Tibial nerve (tissue), 4 donors: ENCODE results near the gene RNF4. TPM values are rescaled to one million over a fixed set of nuclear protein-coding genes. Genes with fewer than 3 reads are reported as not detected.

ENCODE experiments used
- DNase-seq, 2 donors: peaks; one replicate each; pipeline ENCODE4 v3.0.0-alpha.2; 2019; ENCODE audit warnings: low spot score in 2 of 2
- H3K27ac ChIP-seq, 4 donors: fragments of 200-600 bp; sonication (generic) in 3 of 4; one replicate each; pipeline ENCODE4 v1.5.1; 2017 to 2019; ENCODE audit warnings: mild to moderate bottlenecking in 1 of 4
- H3K27me3 ChIP-seq, 2 donors: fragments of 200-600 bp; sonication (generic) in 1 of 2; one replicate each; pipeline versions ENCODE4 v1.5.1 to v1.6.0; 2017 to 2019
- H3K36me3 ChIP-seq, 3 donors: fragments of 200-600 bp; sonication (generic); one replicate each; pipeline ENCODE4 v1.5.1; 2018 to 2019
- H3K4me1 ChIP-seq, 4 donors: fragments of 200-600 bp; sonication (generic) in 3 of 4; one replicate each; pipeline ENCODE4 v1.5.1; 2017 to 2019
- H3K4me3 ChIP-seq, 4 donors: fragments of 200-600 bp; sonication (generic) in 3 of 4; one replicate each; pipeline ENCODE4 v1.5.1; 2017 to 2019; ENCODE audit warnings: mild to moderate bottlenecking in 1 of 4, moderate library complexity in 1 of 4
- H3K9me3 ChIP-seq, 4 donors: fragments of 200-600 bp; sonication (generic) in 3 of 4; one replicate each; pipeline ENCODE4 v1.5.1; 2017 to 2019
- EP300 ChIP-seq, 2 donors: sonication (generic); formaldehyde crosslinking; IDR thresholded peaks; one replicate each; pipeline ENCODE4 v1.6.1; 2017; ENCODE audit warnings: antibody characterized with exemption in 2 of 2, mild to moderate bottlenecking in 1 of 2
- POLR2A ChIP-seq, 2 donors: fragments of 450-650 bp; IDR thresholded peaks; one replicate each; pipeline ENCODE4 v1.6.1; 2017; ENCODE audit warnings: antibody characterized with exemption in 2 of 2, mild to moderate bottlenecking in 2 of 2, moderate library complexity in 2 of 2
- WGBS, 2 donors: methylation state at CpG; one replicate each; pipeline ENCODE4 v1.1.5; 2018; 5-methylcytosine and 5-hydroxymethylcytosine counted together
- total RNA-seq, 4 donors: library from RNA; depleted of rRNA; stranded (reverse); fragments of >200 nt; gene quantifications; one replicate each; pipeline ENCODE4 v1.1.0, GENCODE V29; 2016
- TF ChIP-seq, protein P1 (sequence below), 5 experiments: fragments of 200-600 bp in 3 of 5; fragments of 450-650 bp in 2 of 5; sonication (generic) in 3 of 5; IDR thresholded peaks; one replicate each; pipeline ENCODE4 v1.5.1; 2016 to 2019; ENCODE audit warnings: antibody characterized with exemption in 5 of 5, mild to moderate bottlenecking in 3 of 5, moderate library complexity in 2 of 5

The RNF4 gene
- total RNA-seq, 4 donors from 2014 or later: 33.0 to 67.7 (median 49.3) TPM

DNA sequence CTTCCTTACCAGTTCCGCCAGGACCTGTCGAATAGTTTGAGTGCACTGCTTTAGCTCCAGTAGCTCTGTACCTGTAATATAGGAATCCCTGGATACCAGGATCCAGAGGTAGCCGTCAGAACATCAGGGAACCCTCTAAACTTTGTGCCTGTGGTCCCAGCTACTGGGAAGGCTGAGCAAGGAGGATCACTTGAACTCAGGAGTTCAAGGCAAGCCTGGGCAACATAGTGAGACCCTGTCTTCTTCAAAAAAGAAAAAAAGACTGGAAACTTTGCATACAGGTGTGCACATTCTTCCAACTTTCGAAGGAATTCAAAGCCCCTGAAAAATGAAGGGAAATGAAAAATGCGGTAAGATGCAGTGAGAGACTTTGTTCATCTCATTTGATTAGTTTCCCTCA is 34.9 kb downstream of the RNF4 start:
- WGBS, 2 donors: 92 to 98% methylated on average over 5 of the region's 5 CpGs

DNA sequence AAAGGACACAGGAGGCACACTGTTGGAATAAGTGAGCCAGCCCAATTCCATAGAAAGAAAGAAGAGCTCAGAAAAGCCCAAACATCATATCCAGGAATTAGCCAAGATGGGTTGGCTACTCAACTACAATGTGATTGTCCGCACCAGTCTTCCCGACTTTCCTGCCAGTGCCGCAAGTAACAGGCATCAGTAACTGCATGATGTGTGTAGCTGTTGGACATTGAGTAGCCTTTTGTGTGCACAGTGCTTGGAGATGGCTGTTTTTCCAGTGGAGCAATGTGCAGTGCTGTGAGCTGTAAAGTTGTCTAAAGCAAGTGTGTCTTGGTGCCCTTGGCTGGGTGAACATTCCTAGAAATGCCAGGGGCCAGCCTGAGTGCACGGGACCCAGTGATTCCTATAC is 38.4 kb downstream of the RNF4 start:
- no peaks in the 10 kb centered on the region for H3K27me3 ChIP-seq
- no peak overlapping the region for H3K4me3 ChIP-seq
- no peaks in the 10 kb centered on the region for H3K4me1 ChIP-seq
- TF ChIP-seq, protein P1, sequence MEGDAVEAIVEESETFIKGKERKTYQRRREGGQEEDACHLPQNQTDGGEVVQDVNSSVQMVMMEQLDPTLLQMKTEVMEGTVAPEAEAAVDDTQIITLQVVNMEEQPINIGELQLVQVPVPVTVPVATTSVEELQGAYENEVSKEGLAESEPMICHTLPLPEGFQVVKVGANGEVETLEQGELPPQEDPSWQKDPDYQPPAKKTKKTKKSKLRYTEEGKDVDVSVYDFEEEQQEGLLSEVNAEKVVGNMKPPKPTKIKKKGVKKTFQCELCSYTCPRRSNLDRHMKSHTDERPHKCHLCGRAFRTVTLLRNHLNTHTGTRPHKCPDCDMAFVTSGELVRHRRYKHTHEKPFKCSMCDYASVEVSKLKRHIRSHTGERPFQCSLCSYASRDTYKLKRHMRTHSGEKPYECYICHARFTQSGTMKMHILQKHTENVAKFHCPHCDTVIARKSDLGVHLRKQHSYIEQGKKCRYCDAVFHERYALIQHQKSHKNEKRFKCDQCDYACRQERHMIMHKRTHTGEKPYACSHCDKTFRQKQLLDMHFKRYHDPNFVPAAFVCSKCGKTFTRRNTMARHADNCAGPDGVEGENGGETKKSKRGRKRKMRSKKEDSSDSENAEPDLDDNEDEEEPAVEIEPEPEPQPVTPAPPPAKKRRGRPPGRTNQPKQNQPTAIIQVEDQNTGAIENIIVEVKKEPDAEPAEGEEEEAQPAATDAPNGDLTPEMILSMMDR (IDR thresholded peaks at IDR 0.05): no peak
- TF ChIP-seq POLR2A (IDR thresholded peaks at IDR 0.05) (no peak), EP300 (IDR thresholded peaks at IDR 0.05) (no peak)
- WGBS, 2 donors: 91 to 93% methylated on average over 4 of the region's 4 CpGs
- H3K27ac ChIP-seq: no peak overlapping the region
- DNase-seq: no peak
- no peaks in the 10 kb centered on the region for H3K9me3 ChIP-seq
- peaks cover 0 to 61% (median 4%) of the 10 kb centered on the region in 3 donors for H3K36me3 ChIP-seq

More for the DNA sequence above, 34.9 kb downstream of the RNF4 start:
- TF ChIP-seq, protein P1 (IDR thresholded peaks at IDR 0.05): no peak
- no peak for TF ChIP-seq EP300 (IDR thresholded peaks at IDR 0.05)
- TF ChIP-seq POLR2A (IDR thresholded peaks at IDR 0.05): no peak
- peaks cover 0 to 69% (median 21%) of the 10 kb centered on the region in 3 donors for H3K36me3 ChIP-seq
- no peaks in the 10 kb centered on the region for H3K9me3 ChIP-seq
- no peaks in the 10 kb centered on the region for H3K27me3 ChIP-seq
- H3K27ac ChIP-seq: no peak overlapping the region
- no peak overlapping the region for H3K4me3 ChIP-seq
- no peaks in the 10 kb centered on the region for H3K4me1 ChIP-seq
- no peak for DNase-seq

DNA sequence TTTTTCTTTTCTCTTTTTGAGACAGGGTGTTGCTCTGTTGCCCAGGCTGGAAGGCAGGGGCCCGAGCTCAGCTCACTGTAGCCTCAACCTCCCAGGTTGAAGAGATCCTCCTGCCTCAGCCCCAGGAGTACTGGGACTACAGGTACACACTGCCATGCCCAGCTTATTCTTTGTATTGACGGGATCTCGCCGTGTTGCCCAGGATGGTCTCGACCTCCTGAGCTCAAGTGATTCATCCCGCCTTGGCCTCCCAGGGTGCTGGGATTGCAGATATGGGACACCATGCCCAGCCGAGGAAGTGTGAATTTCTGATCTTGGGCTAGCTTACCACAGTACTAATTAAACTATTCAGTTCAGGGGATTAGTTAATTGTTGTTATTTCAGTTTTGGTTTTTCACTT is 38.9 kb downstream of the RNF4 start:
- H3K4me3 ChIP-seq: no peak overlapping the region
- no peaks in the 10 kb centered on the region for H3K27me3 ChIP-seq
- H3K9me3 ChIP-seq: no peaks in the 10 kb centered on the region
- no peak overlapping the region for H3K27ac ChIP-seq
- WGBS, 2 donors: 85 to 86% methylated on average over 7 of the region's 7 CpGs
- H3K36me3 ChIP-seq: peaks cover 0 to 61% (median 8%) of the 10 kb centered on the region in 3 donors
- no peaks in the 10 kb centered on the region for H3K4me1 ChIP-seq
- no peak for DNase-seq
- TF ChIP-seq POLR2A (IDR thresholded peaks at IDR 0.05): no peak
- TF ChIP-seq, protein P1 (IDR thresholded peaks at IDR 0.05): no peak
- no peak for TF ChIP-seq EP300 (IDR thresholded peaks at IDR 0.05)

DNA sequence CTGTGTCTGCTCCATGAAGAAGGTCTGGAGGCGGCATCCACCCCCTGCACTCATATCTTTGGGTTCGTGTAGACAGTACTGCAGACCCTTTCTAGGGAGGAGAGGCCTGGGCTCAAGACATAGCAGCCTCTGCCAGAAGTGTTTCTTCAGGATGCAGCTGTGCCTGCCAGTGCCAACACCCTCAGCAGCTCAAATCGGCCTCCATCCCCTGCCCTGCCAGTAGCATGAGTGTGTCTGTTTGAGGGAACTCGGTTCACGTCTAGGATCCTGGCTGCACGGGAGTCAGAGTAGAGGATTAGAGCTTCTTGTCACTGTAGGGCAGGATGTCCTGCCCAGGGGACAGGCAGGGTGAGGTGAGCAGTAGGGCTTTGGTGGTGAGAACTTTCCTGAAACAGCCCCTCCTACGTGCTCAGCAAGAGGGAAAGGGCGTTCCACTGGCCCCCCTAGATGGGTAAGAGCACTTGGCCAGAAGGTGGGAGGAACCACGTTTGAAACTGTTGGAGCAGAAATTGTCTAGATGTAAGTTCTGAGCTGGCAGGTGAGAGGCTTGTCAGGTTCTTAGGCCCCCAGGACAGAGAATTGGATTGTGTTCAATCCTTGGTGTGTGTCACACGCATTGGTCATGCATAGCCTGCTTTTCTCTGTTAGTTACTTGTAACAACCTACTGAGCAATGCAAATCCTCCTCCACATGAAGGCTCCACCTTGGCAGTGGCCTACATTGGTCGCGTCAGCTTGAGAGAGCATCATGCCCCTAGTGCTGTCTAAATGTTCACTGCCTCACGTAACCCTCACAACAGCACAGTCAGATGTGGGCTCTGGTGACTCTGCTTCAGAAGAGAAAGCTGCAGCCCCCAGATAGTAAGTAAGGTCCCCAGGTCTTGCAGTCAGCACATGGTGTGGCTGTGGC is 41.7 kb downstream of the RNF4 start:
- no peaks in the 10 kb centered on the region for H3K27me3 ChIP-seq
- no peaks in the 10 kb centered on the region for H3K9me3 ChIP-seq
- no peak overlapping the region for H3K27ac ChIP-seq
- H3K36me3 ChIP-seq: peaks cover 2 to 71% (median 18%) of the 10 kb centered on the region in 3 donors
- 90 to 91% methylated on average over 13 of the region's 13 CpGs for WGBS, 2 donors
- no peak overlapping the region for H3K4me3 ChIP-seq
- peaks cover 0 to 6% (median 0%) of the 10 kb centered on the region in 4 donors for H3K4me1 ChIP-seq
- TF ChIP-seq POLR2A (IDR thresholded peaks at IDR 0.05) (no peak), EP300 (IDR thresholded peaks at IDR 0.05) (no peak)
- no peak for DNase-seq

DNA sequence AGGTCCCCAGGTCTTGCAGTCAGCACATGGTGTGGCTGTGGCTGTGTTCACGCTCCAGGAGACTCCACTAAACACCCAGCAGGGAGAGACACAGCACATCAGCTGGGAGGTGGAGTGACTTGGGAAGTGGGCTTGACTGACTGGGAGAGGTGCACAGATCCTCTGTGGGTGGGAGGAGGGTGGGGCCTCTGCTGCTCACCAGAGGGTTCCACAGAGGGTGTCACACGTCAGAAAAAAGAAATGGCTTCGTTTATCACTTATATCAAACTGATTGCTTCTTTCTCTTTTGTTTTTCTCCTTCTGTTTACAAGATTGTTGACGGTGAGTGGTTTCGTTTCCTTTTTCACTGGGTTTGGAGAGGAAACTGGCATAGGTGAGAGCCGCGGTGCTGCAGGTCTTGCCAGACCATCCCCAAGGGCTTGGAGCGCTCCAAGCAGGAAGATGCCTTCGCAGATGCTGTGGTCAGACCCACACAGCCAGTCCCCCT is 42.8 kb downstream of the RNF4 start:
- H3K27me3 ChIP-seq: no peaks in the 10 kb centered on the region
- no peak overlapping the region for H3K27ac ChIP-seq
- H3K4me3 ChIP-seq: no peak overlapping the region
- TF ChIP-seq, protein P1 (IDR thresholded peaks at IDR 0.05): no peak
- TF ChIP-seq POLR2A (IDR thresholded peaks at IDR 0.05) (no peak), EP300 (IDR thresholded peaks at IDR 0.05) (no peak)
- no peaks in the 10 kb centered on the region for H3K9me3 ChIP-seq
- no peak for DNase-seq
- H3K4me1 ChIP-seq: peaks cover 0 to 15% (median 0%) of the 10 kb centered on the region in 4 donors
- peaks cover 2 to 70% (median 18%) of the 10 kb centered on the region in 3 donors for H3K36me3 ChIP-seq
- WGBS, 2 donors: 74 to 78% methylated on average over 8 to 9 of the region's 9 CpGs
